HepG2 (cell line): Measurements from ENCODE around the gene PGRMC1. TPM values are rescaled to one million over a fixed set of nuclear protein-coding genes. Genes with fewer than 3 reads are reported as not detected.

Source experiments
- ATAC-seq: fragments of 200-7000 bp; cut with Tn5 transposase; 3 replicates; pipeline ENCODE4 v1.9.1; 2020; ENCODE audit warnings: mild to moderate bottlenecking, moderate library complexity
- BruUV-seq: library from RNA; stranded (reverse); fragments of 400-500 nt; replicated peaks from 2 replicates; lab custom pipeline; 2021; lab: Mats Ljungman, UMichigan
- CTCF ChIA-PET: fragments of 300-600 bp; formaldehyde crosslinking; extraction: SDS; loops from one replicate; lab custom pipeline; 2021; ENCODE audit warnings: low total read pairs, inconsistent platforms, low intra/inter-chr PET ratio; lab: Yijun Ruan, JAX
- POLR2A ChIA-PET: fragments of 350-600 bp; sonication (Branson Sonifier 250); formaldehyde crosslinking; loops from one replicate; lab custom pipeline; 2020; ENCODE audit warnings: antibody characterized with exemption, inconsistent platforms; lab: Yijun Ruan, JAX
- DNase-seq: peaks from one replicate; pipeline ENCODE4 v3.0.0-alpha.2; 2015; ENCODE audit warnings: low spot score
- FAIRE-seq: peaks from 3 replicates; lab custom pipeline; 2011; peaks lifted over from hg19 to GRCh38; lab: Jason Lieb, UNC
- H2AFZ ChIP-seq: one replicate; pipeline ENCODE4 v1.6.1; 2011; ENCODE audit warnings: low read length, inconsistent platforms
- H3K27ac ChIP-seq: fragments of 300-600 bp; 3 replicates; pipeline ENCODE4 v1.8.0; 2011; ENCODE audit warnings: mixed run types, mild to moderate bottlenecking, mixed read lengths, low read length, inconsistent platforms; ENCODE audit not compliant: insufficient read depth; ENCODE audit errors: extremely low read length
- H3K27me3 ChIP-seq, 2 experiments: fragments of 200-600 bp in 1 of 2; 2 replicates in 1 of 2; 3 replicates in 1 of 2; pipeline versions ENCODE4 v1.6.0 to v1.8.0; 2011; ENCODE audit warnings: low read length in 2 of 2, mild to moderate bottlenecking in 2 of 2, moderate library complexity in 2 of 2, inconsistent platforms in 1 of 2; ENCODE audit not compliant: insufficient read depth in 2 of 2, control insufficient read depth in 1 of 2
- H3K36me3 ChIP-seq, 2 experiments: fragments of 200-600 bp in 1 of 2; replicated peaks in 1 of 2; 2 replicates in 1 of 2; 3 replicates in 1 of 2; pipeline versions ENCODE4 v1.5.1 to v1.8.0; 2011; ENCODE audit warnings: low read length in 2 of 2, inconsistent platforms in 1 of 2; ENCODE audit not compliant: insufficient read depth in 2 of 2, control insufficient read depth in 1 of 2
- H3K4me1 ChIP-seq: 2 replicates; pipeline ENCODE4 v1.5.1; 2012; ENCODE audit warnings: low read length, inconsistent platforms; ENCODE audit not compliant: insufficient read depth
- H3K4me2 ChIP-seq: 2 replicates; pipeline ENCODE4 v1.6.0; 2011; ENCODE audit warnings: low read depth, low read length, inconsistent platforms
- H3K4me3 ChIP-seq, 3 experiments: fragments of 200-600 bp in 1 of 3; sonication (generic), shearing (Covaris generic) in 1 of 3; replicated peaks in 1 of 3; 2 replicates each; pipeline ENCODE4 v1.5.1; 2011 to 2016; ENCODE audit warnings: low read length in 3 of 3, inconsistent platforms in 2 of 3, low read depth in 2 of 3, mild to moderate bottlenecking in 2 of 3, control low read depth in 1 of 3, mixed read lengths in 1 of 3; ENCODE audit not compliant: insufficient read depth in 1 of 3
- H3K79me2 ChIP-seq: one replicate; pipeline ENCODE4 v1.6.1; 2011; ENCODE audit warnings: low read length, inconsistent platforms; ENCODE audit not compliant: insufficient read depth
- H3K9ac ChIP-seq: 2 replicates; pipeline ENCODE4 v1.6.0; 2011; ENCODE audit warnings: mild to moderate bottlenecking, low read depth, low read length, inconsistent platforms; ENCODE audit not compliant: insufficient read depth
- H3K9me3 ChIP-seq: 2 replicates; pipeline ENCODE4 v1.5.1; 2012; ENCODE audit warnings: mild to moderate bottlenecking, low read length
- H4K20me1 ChIP-seq: 2 replicates; pipeline ENCODE4 v1.6.0; 2011; ENCODE audit warnings: inconsistent platforms, mild to moderate bottlenecking, low read length, moderate library complexity; ENCODE audit not compliant: insufficient read depth
- JUND ChIP-seq: sonication (generic); formaldehyde crosslinking; IDR thresholded peaks from 2 replicates; pipeline ENCODE4 v1.8.0; 2022; ENCODE audit warnings: mild to moderate bottlenecking, missing genetic modification reagents
- REST ChIP-seq, 2 experiments: IDR thresholded peaks; 2 replicates each; pipeline ENCODE4 v1.6.1; 2011 to 2012; ENCODE audit warnings: low read length in 2 of 2, borderline replicate concordance in 1 of 2, low read depth in 1 of 2, mild to moderate bottlenecking in 1 of 2, moderate library complexity in 1 of 2
- YY1 ChIP-seq: IDR thresholded peaks from 2 replicates; pipeline ENCODE4 v1.6.1; 2011; ENCODE audit warnings: low read length, low read depth, moderate library complexity, mild to moderate bottlenecking; ENCODE audit not compliant: insufficient read depth, insufficient replicate concordance
- ZNF124 ChIP-seq: sonication (generic); formaldehyde crosslinking; IDR thresholded peaks from 2 replicates; pipeline ENCODE4 v1.4.0; 2020; ENCODE audit warnings: missing genetic modification reagents
- ZNF687 ChIP-seq: sonication (generic); formaldehyde crosslinking; IDR thresholded peaks from 2 replicates; pipeline ENCODE4 v1.5.1; 2020; ENCODE audit warnings: mild to moderate bottlenecking, missing genetic modification reagents, moderate library complexity
- ZSCAN31 ChIP-seq: sonication (generic); formaldehyde crosslinking; IDR thresholded peaks from 2 replicates; pipeline ENCODE4 v1.5.0; 2020; ENCODE audit warnings: low read depth, mild to moderate bottlenecking, missing genetic modification reagents
- WGBS: methylation state at CpG from one replicate; pipeline ENCODE4 v1.1.6; 2017; ENCODE audit warnings: low lambda C conversion rate; 5-methylcytosine and 5-hydroxymethylcytosine counted together
- in situ Hi-C: cut with HindIII; loops from 2 replicates; pipeline ENCODE4 v1.10.0; 2017; ENCODE audit warnings: low pct_unique_long_range_greater_than_20kb; ENCODE audit not compliant: extremely low pct_ligation_motif_present
- intact Hi-C: fragments of 100-400 bp; cut with micrococcal nuclease; formaldehyde crosslinking; loops from one replicate; pipeline ENCODE4 v1.10.0; 2022; ENCODE audit not compliant: unreplicated experiment
- polyA plus RNA-seq, 8 experiments: library from polyadenylated mRNA; depleted of rRNA in 3 of 8; stranded (reverse) in 7 of 8; unstranded in 1 of 8; fragments of >200 nt; fragmentation: Illumina TruSeq in 4 of 8; extraction: Trizol in 4 of 8; gene quantifications; 2 replicates each; pipeline versions ENCODE4 v1.2.1 to v1.2.3, GENCODE V29; 2011 to 2016; ENCODE audit warnings: low read depth in 4 of 8, missing spikeins in 1 of 8, mixed read lengths in 1 of 8; ENCODE audit not compliant: insufficient read depth in 1 of 8
- total RNA-seq, 5 experiments: library from RNA; depleted of rRNA; stranded (reverse); fragments of >200 nt; fragmentation: Illumina TruSeq; extraction: Trizol; gene quantifications; 2 replicates each; pipeline ENCODE4 v1.2.3, GENCODE V29; 2016; ENCODE audit warnings: low read depth in 1 of 5
- TF ChIP-seq, protein P1 (sequence below): sonication (generic); formaldehyde crosslinking; IDR thresholded peaks from 2 replicates; pipeline ENCODE4 v1.9.0; 2021; ENCODE audit warnings: missing genetic modification reagents, borderline replicate concordance
- TF ChIP-seq, protein P2 (sequence below): sonication (generic); formaldehyde crosslinking; IDR thresholded peaks from 2 replicates; pipeline ENCODE4 v1.8.0; 2023; ENCODE audit warnings: mild to moderate bottlenecking, missing genetic modification reagents

Gene PGRMC1
- total and polyA plus RNA-seq, 2 of the 13 experiments (the other 11 are each of a cell fraction or from before 2014, with no cell fraction given) = 44.7 to 124 TPM

DNA sequence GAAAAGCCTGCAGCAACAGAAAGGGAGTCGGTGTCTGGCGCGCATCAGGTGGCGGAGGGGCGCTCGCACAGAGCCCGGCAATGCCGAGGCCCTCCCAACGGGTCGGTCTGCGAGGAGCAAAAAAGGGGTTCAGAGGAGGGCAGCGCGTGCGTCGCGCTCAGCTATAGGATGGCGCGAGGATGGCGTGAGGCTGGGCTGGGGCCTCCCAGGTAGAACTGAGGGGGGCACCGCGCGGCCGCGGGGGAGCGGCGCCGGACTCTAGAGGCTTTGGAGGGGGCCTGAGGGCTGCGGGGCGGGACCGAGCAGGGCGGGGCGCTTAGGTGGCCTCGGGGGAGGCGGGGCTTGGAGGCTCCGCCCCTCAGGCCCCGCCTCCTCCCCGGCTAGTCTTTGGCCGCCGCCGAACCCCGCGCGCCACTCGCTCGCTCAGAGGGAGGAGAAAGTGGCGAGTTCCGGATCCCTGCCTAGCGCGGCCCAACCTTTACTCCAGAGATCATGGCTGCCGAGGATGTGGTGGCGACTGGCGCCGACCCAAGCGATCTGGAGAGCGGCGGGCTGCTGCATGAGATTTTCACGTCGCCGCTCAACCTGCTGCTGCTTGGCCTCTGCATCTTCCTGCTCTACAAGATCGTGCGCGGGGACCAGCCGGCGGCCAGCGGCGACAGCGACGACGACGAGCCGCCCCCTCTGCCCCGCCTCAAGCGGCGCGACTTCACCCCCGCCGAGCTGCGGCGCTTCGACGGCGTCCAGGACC lies at the start of gene PGRMC1 (continued):
- TF ChIP-seq, protein P1, sequence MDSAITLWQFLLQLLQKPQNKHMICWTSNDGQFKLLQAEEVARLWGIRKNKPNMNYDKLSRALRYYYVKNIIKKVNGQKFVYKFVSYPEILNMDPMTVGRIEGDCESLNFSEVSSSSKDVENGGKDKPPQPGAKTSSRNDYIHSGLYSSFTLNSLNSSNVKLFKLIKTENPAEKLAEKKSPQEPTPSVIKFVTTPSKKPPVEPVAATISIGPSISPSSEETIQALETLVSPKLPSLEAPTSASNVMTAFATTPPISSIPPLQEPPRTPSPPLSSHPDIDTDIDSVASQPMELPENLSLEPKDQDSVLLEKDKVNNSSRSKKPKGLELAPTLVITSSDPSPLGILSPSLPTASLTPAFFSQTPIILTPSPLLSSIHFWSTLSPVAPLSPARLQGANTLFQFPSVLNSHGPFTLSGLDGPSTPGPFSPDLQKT (CRISPR knock-in tag) = no peak
- TF ChIP-seq, protein P2, sequence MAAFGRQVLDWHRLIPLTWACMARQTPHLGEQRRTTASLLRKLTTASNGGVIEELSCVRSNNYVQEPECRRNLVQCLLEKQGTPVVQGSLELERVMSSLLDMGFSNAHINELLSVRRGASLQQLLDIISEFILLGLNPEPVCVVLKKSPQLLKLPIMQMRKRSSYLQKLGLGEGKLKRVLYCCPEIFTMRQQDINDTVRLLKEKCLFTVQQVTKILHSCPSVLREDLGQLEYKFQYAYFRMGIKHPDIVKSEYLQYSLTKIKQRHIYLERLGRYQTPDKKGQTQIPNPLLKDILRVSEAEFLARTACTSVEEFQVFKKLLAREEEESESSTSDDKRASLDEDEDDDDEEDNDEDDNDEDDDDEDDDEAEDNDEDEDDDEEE (CRISPR knock-in tag) = peak; percentile 38; the same call in 1 of the 2 replicates

DNA sequence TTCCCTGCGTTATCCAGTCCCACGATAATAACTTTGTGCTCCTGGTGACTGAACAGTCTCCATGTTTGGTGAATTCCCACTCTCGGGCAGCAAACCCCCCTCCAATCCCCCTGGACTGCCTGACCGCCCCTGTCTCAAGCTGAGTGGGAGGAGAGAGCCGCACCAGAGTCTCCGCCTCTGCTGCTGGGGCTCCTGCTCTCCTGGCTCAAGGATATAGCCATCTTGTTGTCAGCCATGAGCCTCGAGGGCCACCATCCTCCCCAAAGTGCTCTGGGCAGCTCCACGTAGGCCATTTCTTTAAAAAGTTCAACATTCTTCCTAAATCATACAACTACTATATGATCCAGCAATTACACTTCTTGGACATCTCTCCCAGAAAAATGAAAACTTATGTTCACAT lies 49.3 kb upstream of the PGRMC1 start:
- peak overlapping the region; percentile 61 for H3K4me2 ChIP-seq
- no peak overlapping the region for H3K9ac ChIP-seq
- peak overlapping the region in 2 of 3 experiments; percentile 33 to 47; a peak in 2 of 6 replicates for H3K4me3 ChIP-seq
- intact Hi-C loops (no loop called here), in situ Hi-C loops (no loop called here)
- ATAC-seq = peak; percentile 61
- DNase-seq = no peak
- no peak overlapping the region for H3K27ac ChIP-seq
- no peaks in the 10 kb centered on the region for H3K36me3 ChIP-seq
- CTCF ChIA-PET = no interaction called here
- peaks cover 12% of the 10 kb centered on the region; the same call in 1 of the 2 replicates for H3K4me1 ChIP-seq
- 51% methylated on average over 3 of the region's 8 CpGs for WGBS
- H4K20me1 ChIP-seq = no peaks in the 10 kb centered on the region
- H3K79me2 ChIP-seq = no peaks in the 10 kb centered on the region
- POLR2A ChIA-PET = no interaction called here
- FAIRE-seq = no peak
- no peaks in the 10 kb centered on the region for H3K27me3 ChIP-seq
- no peaks in the 10 kb centered on the region for H3K9me3 ChIP-seq
- peak overlapping the region; percentile 42 for H2AFZ ChIP-seq
- BruUV-seq = no TSS peak
- TF ChIP-seq ZSCAN31 (CRISPR knock-in tag) (no peak), ZNF687 (0 out of 2 replicates have a peak, but pooled peaks have one; percentile 12), REST (IDR thresholded peaks at IDR 0.05; ENCODE audit: borderline replicate concordance in 1 of 2, low read depth in 1 of 2, low read length in 2 of 2) (no peak), JUND (no peak), YY1 (peak; percentile 29), ZNF124 (CRISPR knock-in tag) (no peak)
